ENCODE data around the gene HYAL3. TPM values are rescaled to one million over a fixed set of nuclear protein-coding genes. Genes with fewer than 3 reads are reported as not detected.
A peak's percentile ranks its signal among the peaks of the same experiment; 100 is the strongest.
"Not testable (repeated sequence)": the region's sequence is repeated elsewhere in the genome, so short reads cannot be mapped to it uniquely, and the experiment has no call there.

Gene HYAL3
- total RNA-seq, 2 donors from 2014 or later, result 0.74 to 3.5 TPM

DNA sequence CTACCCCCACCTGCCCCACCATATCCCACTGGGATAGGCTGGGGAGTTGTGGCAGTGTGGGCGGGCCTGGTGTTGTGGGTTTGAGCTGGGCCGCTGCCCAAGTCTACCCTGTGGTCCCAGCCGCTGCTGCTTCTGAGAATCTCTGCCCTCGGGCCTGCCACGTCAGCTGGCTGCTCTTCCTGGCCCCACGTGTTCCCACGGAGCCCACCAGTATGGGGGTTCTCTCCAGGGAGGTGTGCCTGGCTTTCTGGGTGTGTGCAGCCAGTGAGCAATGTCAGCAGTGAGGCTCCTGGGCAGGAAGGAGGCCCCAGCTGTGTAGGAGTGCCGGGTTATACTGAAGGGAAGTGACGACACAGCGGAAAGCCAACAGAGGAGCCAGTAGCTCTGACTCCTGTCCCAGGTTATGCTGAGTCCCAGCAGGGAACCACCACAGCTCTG is 52.7 kb downstream of the HYAL3 start:
- DNase-seq (ENCODE audit: low spot score), result no peak
- H3K36me3 ChIP-seq, result peaks cover 7% of the 10 kb centered on the region

DNA sequence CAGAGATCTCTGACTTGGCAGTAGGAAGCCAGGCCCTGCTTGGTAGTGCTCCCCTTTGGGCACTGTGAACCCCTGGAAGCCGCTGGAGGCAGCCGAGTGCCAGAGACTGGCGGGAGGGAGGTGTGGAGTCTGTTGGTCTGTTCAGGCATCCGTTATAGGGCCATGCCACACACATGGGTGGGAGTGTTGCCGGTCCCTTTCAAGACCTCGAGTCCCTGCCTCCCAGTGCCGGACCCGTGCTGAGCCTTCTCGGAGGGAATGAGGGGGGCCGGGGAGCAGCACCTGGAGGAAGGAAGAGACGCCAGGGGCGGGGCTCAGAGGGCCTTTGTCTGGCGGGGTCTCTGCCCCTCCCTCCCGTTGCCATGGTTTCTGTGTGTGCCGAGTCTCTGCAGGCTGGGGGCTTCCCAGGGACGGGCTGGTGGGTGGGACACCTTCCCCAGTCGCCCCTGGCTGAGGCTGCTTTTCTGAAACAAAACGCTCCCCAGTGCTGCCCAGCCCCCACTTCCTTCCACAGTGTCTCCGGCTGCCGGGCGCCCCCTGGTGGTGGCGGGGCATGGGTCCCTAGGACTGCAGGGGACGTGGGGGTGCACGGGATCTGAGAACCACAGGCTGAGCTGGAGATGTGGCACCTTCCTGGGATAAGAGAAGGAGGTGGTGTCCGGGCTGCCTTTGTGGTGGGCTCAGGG is 53.2 kb downstream of the HYAL3 start:
- Histone ChIP-seq H3K27me3 (no peaks in the 10 kb centered on the region), H3K36me3 (peaks cover 7% of the 10 kb centered on the region), H3K9me3 (no peaks in the 10 kb centered on the region), H3K4me3 (peak overlapping the region; percentile 33 to 43), H3K27ac (peak overlapping the region; percentile 88 to 95), H3K4me1 (peaks cover 0 to 98% of the 10 kb centered on the region in 2 donors)
- TF ChIP-seq, protein P1, sequence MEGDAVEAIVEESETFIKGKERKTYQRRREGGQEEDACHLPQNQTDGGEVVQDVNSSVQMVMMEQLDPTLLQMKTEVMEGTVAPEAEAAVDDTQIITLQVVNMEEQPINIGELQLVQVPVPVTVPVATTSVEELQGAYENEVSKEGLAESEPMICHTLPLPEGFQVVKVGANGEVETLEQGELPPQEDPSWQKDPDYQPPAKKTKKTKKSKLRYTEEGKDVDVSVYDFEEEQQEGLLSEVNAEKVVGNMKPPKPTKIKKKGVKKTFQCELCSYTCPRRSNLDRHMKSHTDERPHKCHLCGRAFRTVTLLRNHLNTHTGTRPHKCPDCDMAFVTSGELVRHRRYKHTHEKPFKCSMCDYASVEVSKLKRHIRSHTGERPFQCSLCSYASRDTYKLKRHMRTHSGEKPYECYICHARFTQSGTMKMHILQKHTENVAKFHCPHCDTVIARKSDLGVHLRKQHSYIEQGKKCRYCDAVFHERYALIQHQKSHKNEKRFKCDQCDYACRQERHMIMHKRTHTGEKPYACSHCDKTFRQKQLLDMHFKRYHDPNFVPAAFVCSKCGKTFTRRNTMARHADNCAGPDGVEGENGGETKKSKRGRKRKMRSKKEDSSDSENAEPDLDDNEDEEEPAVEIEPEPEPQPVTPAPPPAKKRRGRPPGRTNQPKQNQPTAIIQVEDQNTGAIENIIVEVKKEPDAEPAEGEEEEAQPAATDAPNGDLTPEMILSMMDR (IDR thresholded peaks at IDR 0.05), result peak; percentile 93 to 98
- DNase-seq (ENCODE audit: low spot score), result peak; percentile 91

More for the DNA sequence above, 52.7 kb downstream of the HYAL3 start:
- peaks cover 0 to 98% of the 10 kb centered on the region in 2 donors for H3K4me1 ChIP-seq
- H3K4me3 ChIP-seq, result peak overlapping the region; percentile 33 to 43
- H3K9me3 ChIP-seq, result no peaks in the 10 kb centered on the region
- TF ChIP-seq, protein P1 (IDR thresholded peaks at IDR 0.05), result peak in 1 of 2 donors; percentile 20
- peak overlapping the region; percentile 88 to 95 for H3K27ac ChIP-seq
- H3K27me3 ChIP-seq, result no peaks in the 10 kb centered on the region

DNA sequence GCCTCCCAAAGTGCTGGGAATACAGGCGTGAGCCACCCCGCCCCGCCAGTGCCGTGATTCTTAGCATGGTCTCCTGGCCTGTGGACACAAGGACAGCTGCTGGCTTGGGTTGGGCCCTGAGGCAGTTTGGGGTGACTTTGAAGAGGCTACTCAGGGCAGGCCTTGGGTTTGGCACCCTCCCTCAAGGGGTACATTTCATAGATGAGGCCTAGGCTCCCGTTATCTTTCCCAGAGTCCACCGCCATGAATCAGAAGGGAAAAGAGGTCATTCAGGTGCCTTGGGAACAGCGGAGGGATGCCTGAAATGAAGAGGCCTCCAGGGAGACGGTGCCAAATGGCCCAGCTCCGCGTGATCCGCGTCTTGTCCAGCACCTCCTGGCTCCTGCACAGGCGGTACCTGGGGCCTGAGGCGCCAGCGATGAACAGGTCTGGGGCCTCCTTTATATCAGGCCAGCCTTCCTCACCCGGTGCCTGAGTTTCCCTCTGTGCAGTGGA is 53.9 kb downstream of the HYAL3 start:
- H3K27me3 ChIP-seq, result no peaks in the 10 kb centered on the region
- no peak for DNase-seq (ENCODE audit: low spot score)
- H3K27ac ChIP-seq, result peak overlapping the region; percentile 88 to 95
- TF ChIP-seq, protein P1 (IDR thresholded peaks at IDR 0.05), result no peak
- H3K36me3 ChIP-seq, result peaks cover 8% of the 10 kb centered on the region
- H3K9me3 ChIP-seq, result no peaks in the 10 kb centered on the region
- peak overlapping the region in 1 of 2 donors; percentile 43 for H3K4me3 ChIP-seq
- H3K4me1 ChIP-seq, result peaks cover 0 to 98% of the 10 kb centered on the region in 2 donors

GRCh38 chr3:50244813-50245212 is 54.4 kb downstream of the HYAL3 start:
- DNase-seq (ENCODE audit: low spot score); H3K27me3 ChIP-seq; H3K4me3 ChIP-seq; H3K9me3 ChIP-seq: not testable (repeated sequence)
- peak overlapping the region; percentile 94 to 95 for H3K27ac ChIP-seq
- H3K4me1 ChIP-seq, result peaks cover 0 to 98% of the 10 kb centered on the region in 2 donors
- H3K36me3 ChIP-seq, result peaks cover 13% of the 10 kb centered on the region

DNA sequence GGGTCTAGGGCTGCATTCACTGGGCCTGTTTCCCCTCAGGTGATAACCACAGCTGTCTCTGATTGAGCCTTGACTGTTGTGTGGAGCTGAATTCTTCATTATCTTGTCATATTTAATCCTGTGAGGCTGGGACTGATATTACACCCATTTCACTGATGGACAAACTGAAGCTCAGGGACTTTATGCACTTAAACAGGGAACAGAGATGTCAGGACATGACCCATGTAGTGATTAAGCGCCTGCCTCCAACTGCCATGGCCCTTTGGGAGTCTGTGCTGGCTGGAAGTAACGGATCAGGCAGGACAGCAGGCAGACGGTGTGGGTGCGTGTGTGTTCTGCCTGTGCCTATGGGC is 55.7 kb downstream of the HYAL3 start:
- Histone ChIP-seq H3K9me3 (no peaks in the 10 kb centered on the region), H3K36me3 (peaks cover 20% of the 10 kb centered on the region)

More for the DNA sequence above, 55.7 kb downstream of the HYAL3 start:
- Histone ChIP-seq H3K4me1 (peaks cover 0 to 98% of the 10 kb centered on the region in 2 donors), H3K4me3 (no peak overlapping the region), H3K27me3 (no peaks in the 10 kb centered on the region), H3K27ac (peak overlapping the region; percentile 94 to 95)
- TF ChIP-seq, protein P1 (IDR thresholded peaks at IDR 0.05), result no peak
- no peak for DNase-seq (ENCODE audit: low spot score)

All from right atrium auricular region (tissue), 2 donors.